Astrocyte of the spinal cord (primary cell): ENCODE data around the gene SOX1.

Source experiments
- DNase-seq: peaks from one replicate; pipeline ENCODE4 v3.0.0; 2011; ENCODE audit warnings: low read depth, low spot score
- H3K4me3 ChIP-seq: 2 replicates; pipeline ENCODE4 v1.5.1; 2011; ENCODE audit warnings: low read depth, mild to moderate bottlenecking, low read length, moderate library complexity
- in situ Hi-C: cut with HindIII; loops from 2 replicates; pipeline ENCODE4 v1.10.0; 2017; ENCODE audit warnings: low sequenced_read_pairs
- TF ChIP-seq, protein P1 (sequence below): IDR thresholded peaks from 2 replicates; pipeline ENCODE4 v1.5.1; 2012; ENCODE audit warnings: low read depth, mild to moderate bottlenecking, low read length, inconsistent platforms

SOX1 gene

DNA sequence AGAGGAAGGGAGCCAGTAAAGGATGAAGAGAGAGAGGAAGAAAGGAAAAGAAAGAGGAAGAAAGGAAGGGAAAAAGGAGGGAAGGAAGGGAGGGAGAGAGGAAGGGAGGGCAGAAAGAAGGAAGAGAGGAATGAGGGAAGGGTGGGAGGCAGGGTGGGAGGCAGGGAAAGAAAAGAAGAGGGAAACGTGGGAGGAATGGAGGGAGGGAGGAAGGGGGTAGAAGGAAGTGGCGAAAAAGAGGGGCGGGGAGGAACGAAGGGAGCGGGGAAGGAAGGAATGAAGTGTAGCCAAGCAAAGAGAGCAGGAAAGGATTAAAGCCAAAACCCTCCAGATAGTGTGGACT, 53.1 kb downstream of the SOX1 start:
- H3K4me3 ChIP-seq: no peak overlapping the region
- DNase-seq: no peak
- in situ Hi-C loops: no loop called here
- TF ChIP-seq, protein P1, sequence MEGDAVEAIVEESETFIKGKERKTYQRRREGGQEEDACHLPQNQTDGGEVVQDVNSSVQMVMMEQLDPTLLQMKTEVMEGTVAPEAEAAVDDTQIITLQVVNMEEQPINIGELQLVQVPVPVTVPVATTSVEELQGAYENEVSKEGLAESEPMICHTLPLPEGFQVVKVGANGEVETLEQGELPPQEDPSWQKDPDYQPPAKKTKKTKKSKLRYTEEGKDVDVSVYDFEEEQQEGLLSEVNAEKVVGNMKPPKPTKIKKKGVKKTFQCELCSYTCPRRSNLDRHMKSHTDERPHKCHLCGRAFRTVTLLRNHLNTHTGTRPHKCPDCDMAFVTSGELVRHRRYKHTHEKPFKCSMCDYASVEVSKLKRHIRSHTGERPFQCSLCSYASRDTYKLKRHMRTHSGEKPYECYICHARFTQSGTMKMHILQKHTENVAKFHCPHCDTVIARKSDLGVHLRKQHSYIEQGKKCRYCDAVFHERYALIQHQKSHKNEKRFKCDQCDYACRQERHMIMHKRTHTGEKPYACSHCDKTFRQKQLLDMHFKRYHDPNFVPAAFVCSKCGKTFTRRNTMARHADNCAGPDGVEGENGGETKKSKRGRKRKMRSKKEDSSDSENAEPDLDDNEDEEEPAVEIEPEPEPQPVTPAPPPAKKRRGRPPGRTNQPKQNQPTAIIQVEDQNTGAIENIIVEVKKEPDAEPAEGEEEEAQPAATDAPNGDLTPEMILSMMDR: no peak
